PC-3 (cell line): ENCODE results near the gene TTC34. TPM values are rescaled to one million over a fixed set of nuclear protein-coding genes. Genes with fewer than 3 reads are reported as not detected.

Source experiments
- ATAC-seq: fragments of 200-7000 bp; cut with Tn5 transposase; 2 replicates; pipeline ENCODE4 v1.9.1; 2020; ENCODE audit warnings: mild to moderate bottlenecking, moderate library complexity
- BruUV-seq: library from RNA; stranded (reverse); fragments of 400-500 nt; replicated peaks from 2 replicates; lab custom pipeline; 2021; lab: Mats Ljungman, UMichigan
- CTCF ChIA-PET: fragments of 300-600 bp; sonication (Branson Sonifier 250); formaldehyde crosslinking; loops from one replicate; lab custom pipeline; 2022; ENCODE audit warnings: antibody characterized with exemption; lab: Charles Lee
- POLR2A ChIA-PET: fragments of 300-600 bp; sonication (Branson Sonifier 250); formaldehyde crosslinking; loops from one replicate; lab custom pipeline; 2022; ENCODE audit warnings: antibody characterized with exemption; ENCODE audit not compliant: unreplicated experiment; lab: Charles Lee
- DNase-seq: peaks from one replicate; pipeline ENCODE4 v3.0.0-alpha.2; 2015
- H2AFZ ChIP-seq: fragments of 300-600 bp; sonication (generic); 2 replicates; pipeline ENCODE4 v1.6.0; 2016; ENCODE audit warnings: antibody characterized with exemption, low read length
- H3F3A ChIP-seq: fragments of 300-600 bp; sonication (generic); one replicate; pipeline ENCODE4 v1.6.0; 2017; ENCODE audit warnings: antibody characterized with exemption, low read length, control low read depth, mild to moderate bottlenecking; ENCODE audit not compliant: unreplicated experiment
- H3K27ac ChIP-seq: fragments of 300-600 bp; sonication (generic); 2 replicates; pipeline ENCODE4 v1.5.1; 2016; ENCODE audit warnings: mild to moderate bottlenecking, low read length
- H3K27me3 ChIP-seq: fragments of 300-600 bp; sonication (generic); 2 replicates; pipeline ENCODE4 v1.6.1; 2016; ENCODE audit warnings: low read length, mixed read lengths
- H3K36me3 ChIP-seq: fragments of 300-600 bp; sonication (generic); 2 replicates; pipeline ENCODE4 v1.6.1; 2016; ENCODE audit warnings: low read depth, mixed run types, low read length, mixed read lengths
- H3K4me1 ChIP-seq: fragments of 300-600 bp; sonication (generic); 2 replicates; pipeline ENCODE4 v1.5.1; 2016; ENCODE audit warnings: low read length; ENCODE audit not compliant: insufficient read depth
- H3K4me2 ChIP-seq: fragments of 300-600 bp; sonication (generic); 2 replicates; pipeline ENCODE4 v1.6.0; 2016; ENCODE audit warnings: low read length
- H3K4me3 ChIP-seq: fragments of 300-600 bp; sonication (generic); 2 replicates; pipeline ENCODE4 v1.5.1; 2016; ENCODE audit warnings: mild to moderate bottlenecking, low read length, mixed read lengths
- H3K79me2 ChIP-seq: fragments of 300-600 bp; sonication (generic); 2 replicates; pipeline ENCODE4 v1.6.1; 2017; ENCODE audit warnings: low read length, mixed read lengths
- H3K9ac ChIP-seq: fragments of 300-600 bp; sonication (generic); 2 replicates; pipeline ENCODE4 v1.6.0; 2016; ENCODE audit warnings: mild to moderate bottlenecking, low read length
- H3K9me2 ChIP-seq: fragments of 300-600 bp; sonication (generic); replicated peaks from 2 replicates; pipeline ENCODE4 v1.6.1; 2016; ENCODE audit warnings: mixed run types, low read length, mixed read lengths
- H3K9me3 ChIP-seq: fragments of 300-600 bp; sonication (generic); 2 replicates; pipeline ENCODE4 v1.6.1; 2016; ENCODE audit warnings: low read length, mixed read lengths
- H4K20me1 ChIP-seq: fragments of 300-600 bp; sonication (generic); 2 replicates; pipeline ENCODE4 v1.6.1; 2016; ENCODE audit warnings: low read length, mixed read lengths
- EZH2 ChIP-seq: fragments of 300-600 bp; sonication (generic); IDR thresholded peaks from one replicate; pipeline ENCODE4 v1.6.1; 2017; ENCODE audit warnings: antibody characterized with exemption, mild to moderate bottlenecking, low read length; ENCODE audit not compliant: unreplicated experiment
- EZH2phosphoT487 ChIP-seq: fragments of 300-600 bp; sonication (generic); IDR thresholded peaks from 2 replicates; pipeline ENCODE4 v1.6.1; 2018; ENCODE audit warnings: mild to moderate bottlenecking, antibody characterized with exemption, low read length, borderline replicate concordance
- intact Hi-C: fragments of 100-400 bp; cut with micrococcal nuclease; formaldehyde crosslinking; loops from 2 replicates; pipeline ENCODE4 v1.9.0; 2023
- total RNA-seq: library from RNA; depleted of rRNA; stranded (reverse); fragments of >200 nt; gene quantifications from 2 replicates; pipeline ENCODE4 v1.2.3, GENCODE V29; 2014
- TF ChIP-seq, protein P1 (sequence below): fragments of 300-600 bp; sonication (generic); conservative IDR thresholded peaks from 2 replicates; pipeline ENCODE4 v1.5.1; 2017; ENCODE audit warnings: antibody characterized with exemption, low read depth, mild to moderate bottlenecking, low read length

The TTC34 gene
- total RNA-seq, 1 experiment from 2014 or later: 0.11 TPM

DNA sequence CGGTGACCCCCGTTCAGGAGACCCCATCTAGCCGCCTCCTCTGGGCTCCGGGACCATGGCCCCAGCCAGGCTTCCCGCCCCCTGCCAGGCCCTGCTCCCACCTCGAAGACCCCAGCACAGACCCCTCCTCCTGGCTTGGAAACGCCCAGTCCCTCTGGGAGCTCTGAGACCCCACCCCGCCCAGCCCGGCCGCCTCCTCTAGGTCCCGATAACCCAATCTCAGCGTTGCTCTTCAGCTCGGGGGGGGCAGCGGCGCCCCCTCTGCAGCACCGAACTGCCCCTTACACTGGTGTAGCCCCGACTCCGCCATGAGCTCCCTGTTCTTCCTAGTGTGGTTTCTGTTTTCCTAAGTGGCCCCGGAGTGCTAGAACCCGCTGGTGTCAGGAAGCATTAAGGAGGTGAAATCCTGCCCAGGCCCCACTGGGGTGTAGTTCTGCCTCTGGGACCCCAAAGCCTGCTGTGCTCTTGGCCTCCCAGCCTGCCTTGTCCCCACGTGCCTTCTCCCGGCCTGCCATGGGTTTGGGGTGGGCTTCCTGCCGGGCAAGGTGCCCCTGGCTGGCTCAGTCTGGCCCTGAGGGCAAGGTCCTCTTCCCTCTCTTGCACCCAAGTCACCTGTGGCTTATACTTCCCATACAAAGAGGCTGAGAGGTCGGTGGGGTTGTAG, 157.9 kb downstream of the TTC34 start:
- Histone ChIP-seq H3K4me1 (peaks cover 8% of the 10 kb centered on the region), H3K9me3 (peaks cover 17% of the 10 kb centered on the region), H3K36me3 (no peaks in the 10 kb centered on the region), H2AFZ (peak overlapping the region; percentile 99), H3K4me3 (peak overlapping the region; percentile 89), H3K27me3 (peaks cover 23% of the 10 kb centered on the region), H3K79me2 (peaks cover 11% of the 10 kb centered on the region), H3K27ac (no peak overlapping the region), H3K9me2 (no peaks in the 10 kb centered on the region), H3K9ac (no peak overlapping the region), H3K4me2 (peak overlapping the region; percentile 91), H4K20me1 (no peaks in the 10 kb centered on the region), H3F3A (no peaks in the 10 kb centered on the region)
- no peak for TF ChIP-seq EZH2
- no peak for TF ChIP-seq EZH2phosphoT487
- TF ChIP-seq, protein P1, sequence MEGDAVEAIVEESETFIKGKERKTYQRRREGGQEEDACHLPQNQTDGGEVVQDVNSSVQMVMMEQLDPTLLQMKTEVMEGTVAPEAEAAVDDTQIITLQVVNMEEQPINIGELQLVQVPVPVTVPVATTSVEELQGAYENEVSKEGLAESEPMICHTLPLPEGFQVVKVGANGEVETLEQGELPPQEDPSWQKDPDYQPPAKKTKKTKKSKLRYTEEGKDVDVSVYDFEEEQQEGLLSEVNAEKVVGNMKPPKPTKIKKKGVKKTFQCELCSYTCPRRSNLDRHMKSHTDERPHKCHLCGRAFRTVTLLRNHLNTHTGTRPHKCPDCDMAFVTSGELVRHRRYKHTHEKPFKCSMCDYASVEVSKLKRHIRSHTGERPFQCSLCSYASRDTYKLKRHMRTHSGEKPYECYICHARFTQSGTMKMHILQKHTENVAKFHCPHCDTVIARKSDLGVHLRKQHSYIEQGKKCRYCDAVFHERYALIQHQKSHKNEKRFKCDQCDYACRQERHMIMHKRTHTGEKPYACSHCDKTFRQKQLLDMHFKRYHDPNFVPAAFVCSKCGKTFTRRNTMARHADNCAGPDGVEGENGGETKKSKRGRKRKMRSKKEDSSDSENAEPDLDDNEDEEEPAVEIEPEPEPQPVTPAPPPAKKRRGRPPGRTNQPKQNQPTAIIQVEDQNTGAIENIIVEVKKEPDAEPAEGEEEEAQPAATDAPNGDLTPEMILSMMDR: no peak
- DNase-seq: no peak
- BruUV-seq: no TSS peak
- CTCF ChIA-PET: no interaction called here
- POLR2A ChIA-PET: no interaction called here
- intact Hi-C loops: loop anchor here (1.0 to 10.0 kb wide), 2 partner anchors 57 to 229 kb away; partner anchors contain the start of genes PEX10 and PRXL2B
- ATAC-seq: no peak

DNA sequence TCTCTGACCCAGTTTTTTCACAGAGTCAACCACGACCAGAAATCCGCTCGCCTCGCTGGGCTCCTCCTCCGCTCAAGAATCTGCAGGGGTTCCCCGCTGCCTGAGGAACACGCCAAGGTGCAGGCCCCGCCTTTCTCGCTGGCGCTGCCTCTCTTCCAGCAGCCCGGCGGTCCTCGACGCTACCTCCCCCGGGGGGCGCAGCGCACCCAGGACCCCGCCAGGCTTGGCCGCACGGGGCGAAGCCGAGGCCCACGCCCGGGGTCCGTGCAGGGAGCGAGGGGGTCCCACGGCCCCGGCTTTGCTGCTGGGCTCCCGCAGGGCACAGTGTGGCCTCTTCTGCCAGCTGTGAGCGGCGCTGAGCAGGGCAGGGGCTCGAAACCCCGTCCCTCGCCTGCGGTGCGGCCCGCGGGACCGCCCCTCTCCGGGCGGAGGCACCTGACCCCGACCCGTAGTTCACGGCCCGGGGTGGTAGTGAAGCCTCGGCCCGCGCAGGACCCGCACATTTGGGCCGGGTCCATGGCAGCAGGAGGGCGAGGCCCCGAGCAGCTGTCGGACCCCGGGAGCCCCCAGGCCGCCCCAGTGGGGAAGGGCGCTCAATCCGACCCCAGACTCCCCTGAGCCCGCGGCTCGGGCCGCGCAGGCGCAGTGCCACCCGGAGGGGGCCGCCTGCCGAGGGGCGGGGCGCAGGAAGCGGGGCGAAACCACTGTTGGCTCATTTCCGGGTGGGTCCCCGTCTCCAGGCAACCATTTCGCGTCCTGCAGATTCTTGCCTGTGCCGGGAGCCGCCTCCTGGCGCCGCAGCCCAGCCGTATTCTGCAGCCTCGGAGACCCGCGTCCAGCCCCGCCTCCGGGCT, 158.7 kb downstream of the TTC34 start:
- TF ChIP-seq, protein P1: no peak
- no peak for TF ChIP-seq EZH2
- TF ChIP-seq EZH2phosphoT487: no peak
- DNase-seq: peak; percentile 96
- peak; percentile 84 for ATAC-seq
- no peaks in the 10 kb centered on the region for H3K9me2 ChIP-seq
- H4K20me1 ChIP-seq: no peaks in the 10 kb centered on the region
- intact Hi-C loops: loop anchor here (1.0 to 10.0 kb wide), 2 partner anchors 56 to 228 kb away; partner anchors contain the start of genes PEX10 and PRXL2B
- ChIA-PET POLR2A (no interaction called here), CTCF (no interaction called here)
- H2AFZ ChIP-seq: peak overlapping the region; percentile 99
- no peaks in the 10 kb centered on the region for H3F3A ChIP-seq
- H3K36me3 ChIP-seq: no peaks in the 10 kb centered on the region
- peaks cover 11% of the 10 kb centered on the region for H3K9me3 ChIP-seq
- BruUV-seq: no TSS peak
- H3K4me2 ChIP-seq: peak overlapping the region; percentile 91
- H3K4me3 ChIP-seq: peak overlapping the region; percentile 89
- 0 out of 2 replicates have a peak overlapping the region, but pooled peaks have one; percentile 13 for H3K27ac ChIP-seq
- H3K27me3 ChIP-seq: peaks cover 15% of the 10 kb centered on the region
- peaks cover 11% of the 10 kb centered on the region for H3K79me2 ChIP-seq
- H3K4me1 ChIP-seq: peaks cover 8% of the 10 kb centered on the region
- peak overlapping the region; percentile 92 for H3K9ac ChIP-seq
